H9 (cell line): ENCODE measurements around the gene SMIM36. TPM values are rescaled to one million over a fixed set of nuclear protein-coding genes. Genes with fewer than 3 reads are reported as not detected.

ENCODE experiments used
- DNase-seq: peaks from one replicate; pipeline ENCODE4 v3.0.0-alpha.2; 2017
- H2AFZ ChIP-seq: one replicate; pipeline ENCODE4 v1.6.1; 2013; ENCODE audit warnings: mild to moderate bottlenecking, low read length, control low read depth, moderate library complexity
- H2AK5ac ChIP-seq: 2 replicates; pipeline ENCODE4 v1.6.1; 2013; ENCODE audit warnings: low read length, control low read depth, mixed read lengths; ENCODE audit not compliant: insufficient read length
- H2BK120ac ChIP-seq: one replicate; pipeline ENCODE4 v1.6.1; 2013; ENCODE audit warnings: low read depth, mild to moderate bottlenecking, low read length, control low read depth, inconsistent platforms; ENCODE audit not compliant: poor library complexity, severe bottlenecking
- H2BK12ac ChIP-seq: 2 replicates; pipeline ENCODE4 v1.6.1; 2013; ENCODE audit warnings: low read length, control low read depth, mixed read lengths, low read depth; ENCODE audit not compliant: insufficient read length
- H2BK15ac ChIP-seq: 2 replicates; pipeline ENCODE4 v1.6.1; 2013; ENCODE audit warnings: low read depth, low read length, control low read depth
- H2BK20ac ChIP-seq: one replicate; pipeline ENCODE4 v1.6.1; 2013; ENCODE audit warnings: low read depth, mild to moderate bottlenecking, low read length, control low read depth, inconsistent platforms; ENCODE audit not compliant: poor library complexity, severe bottlenecking
- H2BK5ac ChIP-seq: 2 replicates; pipeline ENCODE4 v1.6.1; 2013; ENCODE audit warnings: low read length, control low read depth, mixed read lengths; ENCODE audit not compliant: insufficient read length
- H3K14ac ChIP-seq: 2 replicates; pipeline ENCODE4 v1.6.1; 2013; ENCODE audit warnings: low read length, control low read depth; ENCODE audit not compliant: insufficient read depth
- H3K18ac ChIP-seq: 2 replicates; pipeline ENCODE4 v1.6.1; 2013; ENCODE audit warnings: low read depth, mild to moderate bottlenecking, mixed read lengths, low read length, control low read depth; ENCODE audit not compliant: insufficient read length
- H3K23ac ChIP-seq: 2 replicates; pipeline ENCODE4 v1.6.1; 2013; ENCODE audit warnings: low read length, control low read depth, mixed read lengths, low read depth; ENCODE audit not compliant: insufficient read length
- H3K23me2 ChIP-seq: 2 replicates; pipeline ENCODE4 v1.6.1; 2013; ENCODE audit warnings: low read depth, mild to moderate bottlenecking, mixed read lengths, low read length, control low read depth; ENCODE audit not compliant: insufficient read length, poor library complexity, severe bottlenecking
- H3K27ac ChIP-seq: 2 replicates; pipeline ENCODE4 v1.5.1; 2013; ENCODE audit warnings: low read length, control low read depth, mixed read lengths, low read depth; ENCODE audit not compliant: insufficient read length
- H3K27me3 ChIP-seq: 2 replicates; pipeline ENCODE4 v1.6.1; 2013; ENCODE audit warnings: low read length, control low read depth, inconsistent platforms; ENCODE audit not compliant: insufficient read depth
- H3K4ac ChIP-seq: 2 replicates; pipeline ENCODE4 v1.6.1; 2013; ENCODE audit warnings: low read depth, mild to moderate bottlenecking, control low read depth, inconsistent platforms, low read length, moderate library complexity
- H3K4me1 ChIP-seq: 2 replicates; pipeline ENCODE4 v1.6.1; 2013; ENCODE audit warnings: low read length, control low read depth, inconsistent platforms; ENCODE audit not compliant: insufficient read depth
- H3K4me2 ChIP-seq: 2 replicates; pipeline ENCODE4 v1.6.1; 2013; ENCODE audit warnings: low read length, control low read depth, mixed read lengths; ENCODE audit not compliant: insufficient read length, insufficient read depth
- H3K56ac ChIP-seq: 2 replicates; pipeline ENCODE4 v1.6.1; 2013; ENCODE audit warnings: low read depth, mild to moderate bottlenecking, mixed read lengths, low read length, control low read depth; ENCODE audit not compliant: insufficient read length
- H3K79me1 ChIP-seq: 2 replicates; pipeline ENCODE4 v1.6.1; 2013; ENCODE audit warnings: low read depth, mild to moderate bottlenecking, moderate library complexity, low read length, control low read depth, inconsistent platforms; ENCODE audit not compliant: insufficient read depth, poor library complexity, severe bottlenecking
- H3K79me2 ChIP-seq: 2 replicates; pipeline ENCODE4 v1.6.1; 2013; ENCODE audit warnings: low read length, control low read depth, inconsistent platforms; ENCODE audit not compliant: insufficient read depth
- H3K9ac ChIP-seq: 2 replicates; pipeline ENCODE4 v1.6.1; 2013; ENCODE audit warnings: low read length, control low read depth, mixed read lengths; ENCODE audit not compliant: insufficient read length; ENCODE audit errors: extremely low read depth
- H3K9me3 ChIP-seq: one replicate; pipeline ENCODE4 v1.6.1; 2013; ENCODE audit warnings: low read depth, low read length, inconsistent platforms; ENCODE audit not compliant: control insufficient read depth
- H3T11ph ChIP-seq: one replicate; pipeline ENCODE4 v1.6.1; 2013; ENCODE audit warnings: mild to moderate bottlenecking, low read length, control low read depth, inconsistent platforms
- H4K20me1 ChIP-seq: one replicate; pipeline ENCODE4 v1.6.1; 2013; ENCODE audit not compliant: control insufficient read depth, insufficient read length, insufficient read depth
- H4K5ac ChIP-seq: 2 replicates; pipeline ENCODE4 v1.6.1; 2013; ENCODE audit warnings: low read depth, mild to moderate bottlenecking, mixed read lengths, low read length, control low read depth; ENCODE audit not compliant: insufficient read length
- H4K8ac ChIP-seq: replicated peaks from 2 replicates; pipeline ENCODE4 v1.6.1; 2013; ENCODE audit warnings: low read length, control low read depth, mixed read lengths, low read depth; ENCODE audit not compliant: insufficient read length
- H4K91ac ChIP-seq: 2 replicates; pipeline ENCODE4 v1.6.1; 2013; ENCODE audit warnings: low read depth, mild to moderate bottlenecking, moderate library complexity, mixed read lengths, low read length, control low read depth; ENCODE audit not compliant: insufficient read length
- H3K27ac Mint-ChIP-seq, 3 experiments: 2 replicates in 2 of 3; 3 replicates in 1 of 3; pipeline ENCODE4 v1.8.0; 2020 to 2021; ENCODE audit warnings: mixed read lengths in 3 of 3, mild to moderate bottlenecking in 1 of 3, moderate library complexity in 1 of 3
- H3K27me3 Mint-ChIP-seq: 2 replicates; pipeline ENCODE4 v1.8.0; 2021; ENCODE audit warnings: low read depth, mild to moderate bottlenecking, moderate library complexity, mixed read lengths
- H3K36me3 Mint-ChIP-seq, 3 experiments: 2 replicates in 2 of 3; 3 replicates in 1 of 3; pipeline ENCODE4 v1.8.0; 2020 to 2021; ENCODE audit warnings: low read depth in 3 of 3, mixed read lengths in 3 of 3; ENCODE audit not compliant: insufficient read depth in 1 of 3
- H3K4me1 Mint-ChIP-seq, 2 experiments: 2 replicates each; pipeline ENCODE4 v1.8.0; 2020; ENCODE audit warnings: mixed read lengths in 2 of 2
- H3K4me3 Mint-ChIP-seq, 2 experiments: 2 replicates in 1 of 2; 3 replicates in 1 of 2; pipeline ENCODE4 v1.8.0; 2020 to 2021; ENCODE audit warnings: mild to moderate bottlenecking in 2 of 2, mixed read lengths in 2 of 2, moderate library complexity in 1 of 2
- H3K9me3 Mint-ChIP-seq, 2 experiments: 2 replicates in 1 of 2; 3 replicates in 1 of 2; pipeline ENCODE4 v1.8.0; 2020; ENCODE audit warnings: mild to moderate bottlenecking in 2 of 2, mixed read lengths in 2 of 2, moderate library complexity in 1 of 2
- CTCF ChIP-seq: fragments of 200-600 bp; sonication (generic); conservative IDR thresholded peaks from 3 replicates; pipeline ENCODE4 v1.8.0; 2021; ENCODE audit warnings: antibody characterized with exemption, mild to moderate bottlenecking
- WGBS: extraction: QIAGEN DNeasy Blood & Tissue Kit; methylation state at CpG from one replicate; pipeline ENCODE4 v1.1.7; 2013; ENCODE audit warnings: missing lambda C conversion rate, low lambda C conversion rate, mixed read lengths; ENCODE audit not compliant: insufficient read length; ENCODE audit errors: extremely low coverage; 5-methylcytosine and 5-hydroxymethylcytosine counted together
- total RNA-seq: library from RNA; stranded (reverse); gene quantifications from 2 replicates; pipeline ENCODE4 v1.2.1, GENCODE V29; 2021

The SMIM36 gene
- total RNA-seq, 1 experiment from 2014 or later, result not detected

DNA sequence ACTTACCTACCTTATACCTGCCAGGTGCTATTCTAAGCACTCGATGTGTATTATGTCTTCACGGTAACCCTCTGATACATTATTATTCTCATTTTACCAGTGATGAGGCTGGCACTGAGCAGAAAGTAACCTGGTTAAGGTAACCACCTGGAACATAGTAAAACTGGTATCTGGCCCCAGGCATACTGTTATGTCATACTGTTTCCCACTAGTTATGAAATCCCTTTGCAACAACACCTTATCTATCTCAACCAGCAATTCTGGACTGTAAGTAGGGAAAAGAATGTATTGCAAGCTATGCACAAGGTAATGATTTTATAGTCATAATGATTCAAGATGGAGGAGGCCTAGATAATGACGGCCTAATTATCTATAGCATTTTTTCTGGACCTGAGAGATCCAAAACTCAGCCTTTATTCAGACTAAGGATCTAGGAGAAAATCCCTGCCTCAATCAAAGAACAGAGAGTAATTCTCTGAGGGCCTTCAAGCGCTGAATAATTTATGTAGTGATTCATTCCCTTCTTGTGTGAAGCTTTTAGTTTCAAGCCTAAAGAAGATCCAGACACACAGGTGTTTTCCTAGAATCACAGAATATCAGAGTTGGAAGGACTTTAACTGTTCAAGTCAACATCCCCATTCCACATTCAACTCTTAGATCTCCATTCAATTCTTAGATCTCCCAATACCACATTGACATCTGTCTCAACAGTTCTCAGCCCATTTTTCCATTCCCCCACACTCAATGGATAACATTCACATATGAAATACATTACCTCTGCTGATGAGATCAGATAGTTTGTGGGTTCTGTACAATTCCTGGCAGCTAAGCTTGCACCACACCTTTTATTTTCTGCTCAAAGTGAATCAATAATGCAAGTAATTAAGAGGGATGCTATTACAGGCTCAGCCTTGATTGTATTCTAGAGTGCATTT is 74.8 kb downstream of the SMIM36 start:
- no peak overlapping the region for H2BK120ac ChIP-seq
- H3K79me2 ChIP-seq, result no peaks in the 10 kb centered on the region
- H3T11ph ChIP-seq, result no peak overlapping the region
- H3K14ac ChIP-seq, result no peak overlapping the region
- H3K18ac ChIP-seq, result no peak overlapping the region
- no peak overlapping the region for H2AK5ac ChIP-seq
- no peak overlapping the region for H3K27ac Mint-ChIP-seq
- no peak overlapping the region for H2AFZ ChIP-seq
- H3K27me3 Mint-ChIP-seq, result no peaks in the 10 kb centered on the region
- H3K4me1 ChIP-seq, result no peaks in the 10 kb centered on the region
- no peak overlapping the region for H2BK12ac ChIP-seq
- no peaks in the 10 kb centered on the region for H3K27me3 ChIP-seq
- no peaks in the 10 kb centered on the region for H4K20me1 ChIP-seq
- H3K4me2 ChIP-seq, result no peak overlapping the region
- H4K5ac ChIP-seq, result no peak overlapping the region
- H3K4me3 Mint-ChIP-seq, result no peak overlapping the region
- WGBS, result no CpG with 5 or more reads among the region's 4 CpGs
- no peak overlapping the region for H2BK15ac ChIP-seq
- no peak overlapping the region for H4K91ac ChIP-seq
- no peak overlapping the region for H2BK20ac ChIP-seq
- no peak overlapping the region for H3K4ac ChIP-seq
- H3K36me3 Mint-ChIP-seq, result no peaks in the 10 kb centered on the region; a peak in 2 of 7 replicates
- no peaks in the 10 kb centered on the region for H3K9me3 ChIP-seq
- no peak for TF ChIP-seq CTCF
- no peak overlapping the region for H3K56ac ChIP-seq
- H3K9me3 Mint-ChIP-seq, result peaks cover 0 to 5% of the 10 kb centered on the region in 2 experiments; a peak in 4 of 5 replicates
- no peak overlapping the region for H3K27ac ChIP-seq
- no peaks in the 10 kb centered on the region for H3K79me1 ChIP-seq
- no peak overlapping the region for H3K23ac ChIP-seq
- H2BK5ac ChIP-seq, result no peak overlapping the region
- DNase-seq, result no peak
- no peak overlapping the region for H4K8ac ChIP-seq
- H3K4me1 Mint-ChIP-seq, result peaks cover 8 to 17% of the 10 kb centered on the region in 2 experiments
- H3K9ac ChIP-seq, result no peak overlapping the region
- no peaks in the 10 kb centered on the region for H3K23me2 ChIP-seq
